ENCODE data around the gene PLEKHG3.

Gene PLEKHG3

DNA sequence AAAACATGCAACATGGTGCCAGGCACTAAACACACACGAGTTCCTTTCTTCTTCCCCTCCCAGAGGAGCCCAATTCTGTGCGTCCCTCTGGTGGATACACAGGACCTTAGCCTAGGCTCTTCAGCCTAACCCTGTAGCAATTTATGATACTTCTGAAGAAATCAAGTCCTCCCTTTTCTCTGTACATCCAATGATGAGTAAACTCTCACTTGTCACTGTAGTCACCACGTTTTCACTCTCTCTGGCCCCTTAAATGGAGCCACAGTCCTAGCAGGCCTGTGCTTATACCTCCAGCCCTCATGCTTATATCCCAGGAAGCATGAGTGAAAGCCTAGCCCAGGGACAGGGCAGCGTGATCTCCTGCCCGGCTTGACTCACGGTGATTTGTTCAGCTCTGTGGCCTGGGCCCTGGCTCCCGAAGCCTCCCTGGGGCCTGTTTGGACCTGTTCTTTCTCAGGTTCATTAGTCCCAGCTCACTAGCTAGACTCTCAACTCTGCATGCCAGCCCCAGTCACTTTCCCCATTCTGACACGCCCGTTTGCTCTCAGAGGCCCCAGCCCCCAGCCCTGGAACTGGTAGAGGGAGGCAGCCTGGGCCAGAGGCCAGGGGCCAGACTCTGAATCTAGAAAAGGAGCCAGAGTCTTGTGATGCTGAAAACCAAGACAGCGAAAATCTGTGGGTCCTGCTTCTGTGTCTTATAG, 24.1 kb upstream of the PLEKHG3 start:
- DNase-seq (ENCODE audit: extremely low spot score), result no peak
- TF ChIP-seq CTBP1 (IDR thresholded peaks at IDR 0.05; ENCODE audit: borderline replicate concordance), result no peak
- no peak for TF ChIP-seq BHLHE40 (IDR thresholded peaks at IDR 0.05; ENCODE audit: borderline replicate concordance)
- TF ChIP-seq HDGF (IDR thresholded peaks at IDR 0.05; ENCODE audit: borderline replicate concordance), result no peak
- ChIA-PET CTCF (interaction anchor here (1.0 kb wide), 1 partner anchor 212 kb away, joined by 4 read pairs; no protein-coding TSS in a partner anchor), POLR2A (interaction anchor here (2.2 kb wide), 1 partner anchor 24 kb away, joined by 6 read pairs; the partner anchor contains the start of gene PLEKHG3)

DNA sequence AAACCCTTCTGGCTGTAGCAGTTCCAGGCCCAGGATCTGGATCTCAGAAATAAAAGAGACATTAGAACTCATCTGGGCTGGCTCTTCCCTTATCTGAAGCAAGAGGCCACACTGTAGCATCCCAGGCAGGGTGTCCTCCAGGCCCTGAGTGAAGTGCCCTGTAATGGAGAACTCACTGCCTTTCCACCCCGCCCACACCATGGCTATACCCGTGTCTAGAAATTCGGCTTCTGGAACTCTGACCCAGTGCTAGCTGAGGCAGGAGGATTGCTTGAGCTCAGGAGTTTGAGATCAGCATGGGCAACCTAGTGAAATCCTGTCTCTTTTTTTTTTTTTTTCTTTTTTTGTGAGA, 23.5 kb upstream of the PLEKHG3 start:
- ChIA-PET CTCF (interaction anchor here (1.0 kb wide), 1 partner anchor 211 kb away, joined by 4 read pairs; no protein-coding TSS in a partner anchor), POLR2A (interaction anchor here (2.2 kb wide), 1 partner anchor 24 kb away, joined by 6 read pairs; the partner anchor contains the start of gene PLEKHG3)
- no peak for DNase-seq (ENCODE audit: extremely low spot score)
- TF ChIP-seq NFRKB (IDR thresholded peaks at IDR 0.05) (no peak), ARNT (IDR thresholded peaks at IDR 0.05) (no peak), LEF1 (IDR thresholded peaks at IDR 0.05; ENCODE audit: borderline replicate concordance) (no peak), HDGF (IDR thresholded peaks at IDR 0.05; ENCODE audit: borderline replicate concordance) (no peak), TARDBP (IDR thresholded peaks at IDR 0.05) (no peak), L3MBTL2 (conservative IDR thresholded peaks at IDR 0.05) (no peak), SP1 (IDR thresholded peaks at IDR 0.05) (no peak)

DNA sequence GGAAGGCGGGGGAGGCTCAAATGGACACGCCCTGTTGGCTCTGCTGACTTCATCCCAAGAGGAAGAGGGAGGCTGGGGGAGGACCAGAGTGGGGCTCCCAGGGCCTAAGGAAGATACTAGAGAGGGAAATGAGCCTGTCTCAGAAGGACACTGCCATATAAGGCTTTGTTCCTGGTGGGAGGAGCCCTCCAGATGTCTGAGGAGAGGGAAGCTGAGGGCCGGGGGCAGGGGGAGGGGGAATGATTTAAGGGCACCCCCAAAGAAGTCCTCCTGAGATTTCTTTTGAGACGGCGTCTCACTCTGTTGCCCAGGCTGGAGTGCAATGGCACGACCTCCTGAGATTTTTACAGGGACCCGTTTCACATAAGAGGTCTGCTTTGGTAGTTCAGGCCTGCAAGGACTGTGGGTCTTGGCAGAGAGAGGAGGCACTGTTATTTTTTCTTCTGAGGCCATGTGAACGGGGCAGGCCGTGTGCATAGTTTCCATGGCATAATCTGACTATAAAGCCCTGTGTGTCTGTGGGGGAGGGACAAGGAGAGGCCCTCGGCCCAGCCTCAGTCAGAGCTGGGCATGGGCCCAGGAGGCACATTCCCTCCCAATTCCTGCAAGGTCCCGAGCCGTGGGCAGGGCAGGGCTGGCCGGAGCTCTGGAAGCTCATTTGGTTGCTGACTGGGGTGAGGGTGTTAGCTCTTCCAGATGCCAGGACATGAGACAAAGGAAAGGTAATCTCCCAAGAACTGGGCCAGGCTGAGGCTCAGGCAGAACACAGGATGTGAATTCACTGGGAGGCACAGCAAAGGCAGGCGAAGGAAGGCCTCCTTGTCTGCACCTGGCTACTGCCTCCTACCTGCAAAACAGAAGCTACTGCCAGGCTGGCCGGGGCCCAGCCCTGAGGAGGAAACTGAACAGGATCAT, 22.2 kb upstream of the PLEKHG3 start:
- no peak for DNase-seq (ENCODE audit: extremely low spot score)
- CTCF ChIA-PET, result interaction anchor here (1.0 to 1.6 kb wide), 2 partner anchors 23 to 69 kb away, joined by 3 read pairs; no protein-coding TSS in a partner anchor
- POLR2A ChIA-PET, result interaction anchor here (2.2 kb wide), 1 partner anchor 22 kb away, joined by 6 read pairs; the partner anchor contains the start of gene PLEKHG3
- TF ChIP-seq FOXA1 (IDR thresholded peaks at IDR 0.05) (no peak), FOXM1 (IDR thresholded peaks at IDR 0.05; ENCODE audit: borderline replicate concordance) (no peak), ARNT (IDR thresholded peaks at IDR 0.05) (no peak), HDGF (IDR thresholded peaks at IDR 0.05; ENCODE audit: borderline replicate concordance) (no peak), ELF4 (IDR thresholded peaks at IDR 0.05) (no peak), L3MBTL2 (conservative IDR thresholded peaks at IDR 0.05) (no peak), SP1 (IDR thresholded peaks at IDR 0.05) (no peak), FOXK2 (IDR thresholded peaks at IDR 0.05) (no peak)

DNA sequence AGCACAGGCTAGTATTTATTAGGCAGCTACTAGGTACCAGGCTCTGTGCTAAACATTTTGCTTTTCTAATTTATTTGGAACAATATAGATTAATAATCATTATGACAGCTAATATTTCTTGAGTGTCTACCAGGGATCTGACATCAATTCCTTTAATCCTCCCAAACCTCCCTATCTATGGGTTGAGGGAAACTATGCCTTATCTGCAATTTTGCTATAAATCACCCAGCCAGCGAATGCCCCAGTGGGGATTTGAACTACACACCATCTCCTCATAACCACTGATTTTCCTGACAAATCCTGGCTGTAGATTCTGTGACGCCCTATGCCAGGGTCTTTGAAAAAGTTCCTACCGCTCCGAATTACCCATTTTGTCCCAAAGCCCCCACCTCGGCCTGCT, 21.4 kb upstream of the PLEKHG3 start:
- POLR2A ChIA-PET, result interaction anchor here (2.2 kb wide), 1 partner anchor 21 kb away, joined by 6 read pairs; the partner anchor contains the start of gene PLEKHG3
- CTCF ChIA-PET, result interaction anchor here (1.0 to 1.6 kb wide), 2 partner anchors 22 to 68 kb away, joined by 3 read pairs; no protein-coding TSS in a partner anchor

DNA sequence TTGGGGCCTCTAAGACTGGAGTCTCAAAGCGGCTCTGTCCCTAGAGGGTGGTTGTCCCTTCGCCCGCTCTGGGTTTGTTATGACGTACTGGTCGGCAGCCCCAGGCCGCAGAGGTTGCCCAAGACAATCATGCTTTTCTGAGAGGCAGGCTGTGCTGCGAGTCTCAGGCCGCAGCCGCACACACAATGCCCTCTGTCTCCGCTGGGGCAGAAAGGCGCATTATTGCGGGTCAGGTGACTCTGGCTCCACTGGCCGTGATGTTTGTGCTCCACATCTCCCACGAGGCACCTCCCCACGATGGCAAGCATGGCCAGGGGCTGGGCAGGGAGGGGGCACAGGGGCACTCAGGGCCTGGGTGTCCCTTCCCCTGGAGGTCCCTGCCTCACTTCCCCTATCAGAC, 21.0 kb upstream of the PLEKHG3 start:
- TF ChIP-seq HDGF (IDR thresholded peaks at IDR 0.05; ENCODE audit: borderline replicate concordance) (no peak), L3MBTL2 (conservative IDR thresholded peaks at IDR 0.05) (no peak), CTBP1 (IDR thresholded peaks at IDR 0.05; ENCODE audit: borderline replicate concordance) (no peak), SUZ12 (IDR thresholded peaks at IDR 0.05) (no peak), LEF1 (IDR thresholded peaks at IDR 0.05; ENCODE audit: borderline replicate concordance) (no peak), FOXM1 (IDR thresholded peaks at IDR 0.05; ENCODE audit: borderline replicate concordance) (no peak), NFRKB (IDR thresholded peaks at IDR 0.05) (no peak)
- DNase-seq (ENCODE audit: extremely low spot score), result no peak
- ChIA-PET CTCF (no interaction called here), POLR2A (no interaction called here)

More for the DNA sequence above, 21.4 kb upstream of the PLEKHG3 start:
- no peak for DNase-seq (ENCODE audit: extremely low spot score)
- TF ChIP-seq CTBP1 (IDR thresholded peaks at IDR 0.05; ENCODE audit: borderline replicate concordance) (no peak), SP1 (IDR thresholded peaks at IDR 0.05) (no peak), LEF1 (IDR thresholded peaks at IDR 0.05; ENCODE audit: borderline replicate concordance) (no peak), BHLHE40 (IDR thresholded peaks at IDR 0.05; ENCODE audit: borderline replicate concordance) (no peak), ARNT (IDR thresholded peaks at IDR 0.05) (no peak), L3MBTL2 (conservative IDR thresholded peaks at IDR 0.05) (no peak), ELF4 (IDR thresholded peaks at IDR 0.05) (no peak), NFRKB (IDR thresholded peaks at IDR 0.05) (no peak), TARDBP (IDR thresholded peaks at IDR 0.05) (no peak), FOXM1 (IDR thresholded peaks at IDR 0.05; ENCODE audit: borderline replicate concordance) (no peak), SUZ12 (IDR thresholded peaks at IDR 0.05) (no peak)

DNA sequence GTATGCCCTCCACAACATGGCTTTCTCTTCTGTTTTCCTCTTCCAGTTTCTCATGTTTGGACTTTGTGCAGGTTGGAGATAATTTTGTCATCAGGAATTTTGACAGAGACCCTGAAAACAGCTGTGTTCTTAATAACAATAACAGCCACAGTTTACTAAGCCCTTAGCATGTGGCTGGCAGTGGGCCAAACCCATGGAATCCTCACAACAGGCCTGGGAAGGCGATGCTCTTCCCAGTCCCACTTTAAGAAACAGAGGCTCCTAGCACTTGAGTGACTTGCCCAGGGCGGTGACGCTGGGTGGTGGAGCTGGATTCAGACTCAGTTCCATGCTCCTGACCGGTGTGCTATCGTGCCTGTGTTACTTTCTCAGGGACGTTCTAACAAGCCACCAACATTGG, 20.1 kb upstream of the PLEKHG3 start:
- DNase-seq (ENCODE audit: extremely low spot score), result no peak
- TF ChIP-seq L3MBTL2 (conservative IDR thresholded peaks at IDR 0.05), result no peak
- TF ChIP-seq HDGF (IDR thresholded peaks at IDR 0.05; ENCODE audit: borderline replicate concordance), result no peak
- no peak for TF ChIP-seq ZNF384 (IDR thresholded peaks at IDR 0.05)
- POLR2A ChIA-PET, result no interaction called here
- CTCF ChIA-PET, result no interaction called here

DNA sequence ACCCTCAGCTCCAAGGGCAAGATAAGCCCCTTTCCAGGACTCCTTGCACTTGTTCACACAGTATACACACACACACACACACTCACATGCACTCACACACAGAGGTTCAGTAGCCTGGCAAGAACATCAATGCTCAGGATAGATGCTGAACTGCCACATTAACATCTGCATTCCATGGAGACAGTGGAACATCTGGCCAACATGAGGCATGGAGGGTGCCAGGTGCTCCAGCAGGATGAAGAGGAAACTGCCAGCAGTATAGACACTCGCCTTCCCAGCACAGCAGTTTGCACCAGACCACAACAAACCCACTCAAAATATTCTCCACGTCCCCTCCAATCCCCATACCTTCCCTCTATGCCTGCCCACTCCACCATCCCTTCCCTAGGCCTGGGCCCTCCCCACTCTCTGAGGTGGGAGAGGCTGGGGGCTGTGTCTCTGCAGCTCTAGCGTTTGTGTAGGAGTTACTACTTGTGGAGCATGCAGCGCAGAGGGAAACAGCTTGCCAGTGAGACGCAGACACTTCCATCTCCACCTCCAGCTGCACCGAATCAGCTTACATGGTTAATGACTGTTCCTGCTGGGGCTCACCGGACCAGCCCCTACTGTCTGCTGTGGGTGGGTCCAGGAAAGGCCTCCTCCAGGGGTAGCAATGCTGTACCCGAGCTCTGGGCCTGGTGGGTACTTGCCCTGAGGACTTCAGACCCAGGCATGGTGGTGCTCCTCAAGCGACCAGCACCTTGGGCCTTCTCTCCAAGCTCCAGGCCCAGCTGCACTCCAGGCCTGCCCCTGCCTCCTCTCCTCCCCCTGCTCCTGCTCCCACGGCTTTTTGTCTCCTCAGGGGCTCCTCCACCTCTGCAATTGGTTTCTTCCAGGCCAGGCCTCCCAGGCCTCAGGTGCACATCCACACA, 18.6 kb upstream of the PLEKHG3 start:
- TF ChIP-seq FOXK2 (IDR thresholded peaks at IDR 0.05) (no peak), FOXA1 (IDR thresholded peaks at IDR 0.05) (no peak), L3MBTL2 (conservative IDR thresholded peaks at IDR 0.05) (no peak), HDGF (IDR thresholded peaks at IDR 0.05; ENCODE audit: borderline replicate concordance) (no peak), BHLHE40 (IDR thresholded peaks at IDR 0.05; ENCODE audit: borderline replicate concordance) (no peak), ELF4 (IDR thresholded peaks at IDR 0.05) (no peak), SUZ12 (IDR thresholded peaks at IDR 0.05) (no peak), ZNF384 (IDR thresholded peaks at IDR 0.05) (no peak), TARDBP (IDR thresholded peaks at IDR 0.05) (no peak), ARNT (IDR thresholded peaks at IDR 0.05) (no peak), FOXM1 (IDR thresholded peaks at IDR 0.05; ENCODE audit: borderline replicate concordance) (no peak), LEF1 (IDR thresholded peaks at IDR 0.05; ENCODE audit: borderline replicate concordance) (no peak)
- TF ChIP-seq, protein P1, sequence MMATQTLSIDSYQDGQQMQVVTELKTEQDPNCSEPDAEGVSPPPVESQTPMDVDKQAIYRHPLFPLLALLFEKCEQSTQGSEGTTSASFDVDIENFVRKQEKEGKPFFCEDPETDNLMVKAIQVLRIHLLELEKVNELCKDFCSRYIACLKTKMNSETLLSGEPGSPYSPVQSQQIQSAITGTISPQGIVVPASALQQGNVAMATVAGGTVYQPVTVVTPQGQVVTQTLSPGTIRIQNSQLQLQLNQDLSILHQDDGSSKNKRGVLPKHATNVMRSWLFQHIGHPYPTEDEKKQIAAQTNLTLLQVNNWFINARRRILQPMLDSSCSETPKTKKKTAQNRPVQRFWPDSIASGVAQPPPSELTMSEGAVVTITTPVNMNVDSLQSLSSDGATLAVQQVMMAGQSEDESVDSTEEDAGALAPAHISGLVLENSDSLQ (IDR thresholded peaks at IDR 0.05), result no peak
- CTCF ChIA-PET, result no interaction called here
- DNase-seq (ENCODE audit: extremely low spot score), result no peak
- POLR2A ChIA-PET, result interaction anchor here (0.8 kb wide), 1 partner anchor 11 kb away, joined by 3 read pairs; no protein-coding TSS in a partner anchor
